HepG2 (cell line): ENCODE results near the gene CDC34. TPM values are rescaled to one million over a fixed set of nuclear protein-coding genes. Genes with fewer than 3 reads are reported as not detected.

ENCODE experiments used
- ATF7 ChIP-seq, 2 experiments: fragments of 450-650 bp in 1 of 2; sonication (generic) in 1 of 2; formaldehyde crosslinking in 1 of 2; IDR thresholded peaks; 2 replicates each; pipeline versions ENCODE4 v1.4.0 to v1.6.1; 2016 to 2020; ENCODE audit warnings: antibody characterized with exemption in 1 of 2, mild to moderate bottlenecking in 1 of 2, missing genetic modification reagents in 1 of 2
- GFI1 ChIP-seq: sonication (generic); formaldehyde crosslinking; IDR thresholded peaks from 2 replicates; pipeline ENCODE4 v1.5.0; 2020; ENCODE audit warnings: missing genetic modification reagents, mild to moderate bottlenecking, borderline replicate concordance
- HNF1A ChIP-seq, 2 experiments: sonication (generic) in 1 of 2; formaldehyde crosslinking in 1 of 2; IDR thresholded peaks; 2 replicates each; pipeline versions ENCODE4 v1.4.0 to v1.6.1; 2016 to 2020; ENCODE audit warnings: borderline replicate concordance in 1 of 2, low read depth in 1 of 2, mild to moderate bottlenecking in 1 of 2, missing genetic modification reagents in 1 of 2
- MLLT10 ChIP-seq: sonication (generic); formaldehyde crosslinking; IDR thresholded peaks from 2 replicates; pipeline ENCODE4 v1.4.0; 2020; ENCODE audit warnings: missing genetic modification reagents
- MLXIP ChIP-seq: sonication (generic); formaldehyde crosslinking; IDR thresholded peaks from 2 replicates; pipeline ENCODE4 v1.9.0; 2021; ENCODE audit warnings: missing genetic modification reagents, borderline replicate concordance
- MTA3 ChIP-seq: sonication (generic); formaldehyde crosslinking; IDR thresholded peaks from 2 replicates; pipeline ENCODE4 v1.4.0; 2020; ENCODE audit warnings: missing genetic modification reagents
- NCOA5 ChIP-seq: sonication (generic); formaldehyde crosslinking; IDR thresholded peaks from 2 replicates; pipeline ENCODE4 v1.4.0; 2020; ENCODE audit warnings: missing genetic modification reagents
- NR1H2 ChIP-seq: sonication (generic); formaldehyde crosslinking; IDR thresholded peaks from 2 replicates; pipeline ENCODE4 v1.8.1; 2022; ENCODE audit warnings: low read depth, missing genetic modification reagents, borderline replicate concordance
- PLSCR1 ChIP-seq: sonication (generic); formaldehyde crosslinking; IDR thresholded peaks from 2 replicates; pipeline ENCODE4 v1.5.0; 2020; ENCODE audit warnings: missing genetic modification reagents, mild to moderate bottlenecking, borderline replicate concordance
- RXRB ChIP-seq: IDR thresholded peaks from 2 replicates; pipeline ENCODE4 v1.6.1; 2016; ENCODE audit warnings: borderline replicate concordance, missing genetic modification reagents, missing compliant biosample characterization
- ZBTB37 ChIP-seq: sonication (generic); formaldehyde crosslinking; IDR thresholded peaks from 2 replicates; pipeline ENCODE4 v1.4.0; 2020; ENCODE audit warnings: mild to moderate bottlenecking, missing genetic modification reagents
- ZNF382 ChIP-seq: sonication (generic); formaldehyde crosslinking; IDR thresholded peaks from 2 replicates; pipeline ENCODE4 v1.5.0; 2020; ENCODE audit warnings: missing genetic modification reagents, mild to moderate bottlenecking, borderline replicate concordance
- ZNF430 ChIP-seq: sonication (generic); formaldehyde crosslinking; IDR thresholded peaks from 2 replicates; pipeline ENCODE4 v1.9.0; 2021; ENCODE audit warnings: mild to moderate bottlenecking, missing genetic modification reagents
- ZNF431 ChIP-seq: sonication (generic); formaldehyde crosslinking; IDR thresholded peaks from 2 replicates; pipeline ENCODE4 v1.9.0; 2022; ENCODE audit warnings: missing genetic modification reagents, low read depth, mild to moderate bottlenecking, borderline replicate concordance
- ZNF616 ChIP-seq: sonication (generic); formaldehyde crosslinking; IDR thresholded peaks from 2 replicates; pipeline ENCODE4 v1.5.0; 2020; ENCODE audit warnings: low read depth, mild to moderate bottlenecking, missing genetic modification reagents
- ZNF816 ChIP-seq: sonication (generic); formaldehyde crosslinking; IDR thresholded peaks from 2 replicates; pipeline ENCODE4 v1.8.0; 2022; ENCODE audit warnings: missing genetic modification reagents, mild to moderate bottlenecking, borderline replicate concordance
- ZNF883 ChIP-seq: sonication (generic); formaldehyde crosslinking; IDR thresholded peaks from 2 replicates; pipeline ENCODE4 v1.5.1; 2020; ENCODE audit warnings: mild to moderate bottlenecking, missing genetic modification reagents; ENCODE audit errors: not compliant biosample characterization
- polyA plus RNA-seq, 8 experiments: library from polyadenylated mRNA; depleted of rRNA in 3 of 8; stranded (reverse) in 7 of 8; unstranded in 1 of 8; fragments of >200 nt; fragmentation: Illumina TruSeq in 4 of 8; extraction: Trizol in 4 of 8; gene quantifications; 2 replicates each; pipeline versions ENCODE4 v1.2.1 to v1.2.3, GENCODE V29; 2011 to 2016; ENCODE audit warnings: low read depth in 4 of 8, missing spikeins in 1 of 8, mixed read lengths in 1 of 8; ENCODE audit not compliant: insufficient read depth in 1 of 8
- total RNA-seq, 5 experiments: library from RNA; depleted of rRNA; stranded (reverse); fragments of >200 nt; fragmentation: Illumina TruSeq; extraction: Trizol; gene quantifications; 2 replicates each; pipeline ENCODE4 v1.2.3, GENCODE V29; 2016; ENCODE audit warnings: low read depth in 1 of 5

CDC34 gene
- total and polyA plus RNA-seq, 2 of the 13 experiments (the other 11 are each of a cell fraction or from before 2014, with no cell fraction given) = 138 to 150 TPM

- TF ChIP-seq ZNF816 (CRISPR knock-in tag) (no peak; the same call in 1 of the 2 replicates), MTA3 (no peak), ZNF431 (CRISPR knock-in tag) (no peak), GFI1 (no peak; the same call in 1 of the 2 replicates), MLXIP (CRISPR knock-in tag) (no peak), ZNF430 (CRISPR knock-in tag) (peak; percentile 73; the same call in 1 of the 2 replicates), ZNF616 (CRISPR knock-in tag) (peak; percentile 71; the same call in 1 of the 2 replicates), ZNF883 (CRISPR knock-in tag) (no peak), MLLT10 (CRISPR knock-in tag) (no peak), ZBTB37 (CRISPR knock-in tag) (0 out of 2 replicates have a peak, but pooled peaks have one; percentile 36), ZNF382 (CRISPR knock-in tag) (no peak), PLSCR1 (CRISPR knock-in tag) (no peak), HNF1A (IDR thresholded peaks at IDR 0.05; ENCODE audit: low read depth) (no peak), HNF1A (CRISPR knock-in tag; IDR thresholded peaks at IDR 0.05; ENCODE audit: borderline replicate concordance) (no peak), ATF7 (IDR thresholded peaks at IDR 0.05) (no peak), ATF7 (CRISPR knock-in tag; IDR thresholded peaks at IDR 0.05) (peak; percentile 26; the same call in 1 of the 2 replicates), NCOA5 (no peak), RXRB (CRISPR knock-in tag) (peak; percentile 77), NR1H2 (no peak)
These were observed 24.9 kb upstream of the CDC34 start (continued) for GRCh38 chr19:506404-507285.
